Measurements from ENCODE around the gene METTL25B.

GRCh38 chr1:156772222-156772621, 44.0 kb downstream of the METTL25B start:
- TF ChIP-seq CTCF (IDR thresholded peaks at IDR 0.05; ENCODE audit: low read depth, low read length, missing input control) (no peak), RAD21 (IDR thresholded peaks at IDR 0.05) (no peak)
- TF ChIP-seq, protein P1, sequence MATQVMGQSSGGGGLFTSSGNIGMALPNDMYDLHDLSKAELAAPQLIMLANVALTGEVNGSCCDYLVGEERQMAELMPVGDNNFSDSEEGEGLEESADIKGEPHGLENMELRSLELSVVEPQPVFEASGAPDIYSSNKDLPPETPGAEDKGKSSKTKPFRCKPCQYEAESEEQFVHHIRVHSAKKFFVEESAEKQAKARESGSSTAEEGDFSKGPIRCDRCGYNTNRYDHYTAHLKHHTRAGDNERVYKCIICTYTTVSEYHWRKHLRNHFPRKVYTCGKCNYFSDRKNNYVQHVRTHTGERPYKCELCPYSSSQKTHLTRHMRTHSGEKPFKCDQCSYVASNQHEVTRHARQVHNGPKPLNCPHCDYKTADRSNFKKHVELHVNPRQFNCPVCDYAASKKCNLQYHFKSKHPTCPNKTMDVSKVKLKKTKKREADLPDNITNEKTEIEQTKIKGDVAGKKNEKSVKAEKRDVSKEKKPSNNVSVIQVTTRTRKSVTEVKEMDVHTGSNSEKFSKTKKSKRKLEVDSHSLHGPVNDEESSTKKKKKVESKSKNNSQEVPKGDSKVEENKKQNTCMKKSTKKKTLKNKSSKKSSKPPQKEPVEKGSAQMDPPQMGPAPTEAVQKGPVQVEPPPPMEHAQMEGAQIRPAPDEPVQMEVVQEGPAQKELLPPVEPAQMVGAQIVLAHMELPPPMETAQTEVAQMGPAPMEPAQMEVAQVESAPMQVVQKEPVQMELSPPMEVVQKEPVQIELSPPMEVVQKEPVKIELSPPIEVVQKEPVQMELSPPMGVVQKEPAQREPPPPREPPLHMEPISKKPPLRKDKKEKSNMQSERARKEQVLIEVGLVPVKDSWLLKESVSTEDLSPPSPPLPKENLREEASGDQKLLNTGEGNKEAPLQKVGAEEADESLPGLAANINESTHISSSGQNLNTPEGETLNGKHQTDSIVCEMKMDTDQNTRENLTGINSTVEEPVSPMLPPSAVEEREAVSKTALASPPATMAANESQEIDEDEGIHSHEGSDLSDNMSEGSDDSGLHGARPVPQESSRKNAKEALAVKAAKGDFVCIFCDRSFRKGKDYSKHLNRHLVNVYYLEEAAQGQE (IDR thresholded peaks at IDR 0.05): no peak

Data from liver (tissue), 3 donors.